Neutrophil (primary cell): ENCODE results near the gene ABCD1.

Experiments
- H3K27ac ChIP-seq: fragments of 200-600 bp; sonication (generic); 2 replicates; pipeline ENCODE4 v1.5.1; 2016; ENCODE audit warnings: mild to moderate bottlenecking, moderate library complexity
- H3K27me3 ChIP-seq: fragments of 200-600 bp; sonication (generic); 2 replicates; pipeline ENCODE4 v1.6.0; 2016; ENCODE audit warnings: mild to moderate bottlenecking
- H3K36me3 ChIP-seq: fragments of 200-600 bp; sonication (generic); 2 replicates; pipeline ENCODE4 v1.5.1; 2017
- H3K4me1 ChIP-seq, 2 experiments: fragments of 200-600 bp in 1 of 2; sonication (generic) in 1 of 2; 1 replicate in 1 of 2; 2 replicates in 1 of 2; pipeline versions ENCODE4 v1.5.1 to v1.6.1; 2013 to 2016; ENCODE audit warnings: low read depth in 1 of 2, low read length in 1 of 2, mild to moderate bottlenecking in 1 of 2, moderate library complexity in 1 of 2; ENCODE audit not compliant: control insufficient read depth in 1 of 2, insufficient read depth in 1 of 2
- H3K4me3 ChIP-seq, 2 experiments: fragments of 200-600 bp in 1 of 2; sonication (generic) in 1 of 2; 1 replicate in 1 of 2; 2 replicates in 1 of 2; pipeline ENCODE4 v1.5.1; 2013 to 2016; ENCODE audit warnings: low read depth in 1 of 2, low read length in 1 of 2, mild to moderate bottlenecking in 1 of 2, moderate library complexity in 1 of 2
- H3K9me3 ChIP-seq: fragments of 200-600 bp; sonication (generic); 2 replicates; pipeline ENCODE4 v1.5.1; 2016
- CTCF ChIP-seq: fragments of 200-600 bp; sonication (generic); IDR thresholded peaks from 2 replicates; pipeline ENCODE4 v1.5.1; 2016; ENCODE audit warnings: antibody characterized with exemption

ABCD1 gene

GRCh38 chrX:153769865-153770600, 45.4 kb downstream of the ABCD1 start:
- Histone ChIP-seq H3K4me1 (no peaks in the 10 kb centered on the region), H3K4me3 (no peak overlapping the region), H3K27me3 (peaks cover 20% of the 10 kb centered on the region), H3K36me3 (no peaks in the 10 kb centered on the region), H3K27ac (no peak overlapping the region), H3K9me3 (no peaks in the 10 kb centered on the region)
- TF ChIP-seq CTCF = no peak

GRCh38 chrX:153770601-153771414, 46.2 kb downstream of the ABCD1 start:
- Histone ChIP-seq H3K36me3 (no peaks in the 10 kb centered on the region), H3K9me3 (no peaks in the 10 kb centered on the region), H3K4me3 (no peak overlapping the region), H3K27ac (no peak overlapping the region), H3K4me1 (no peaks in the 10 kb centered on the region), H3K27me3 (peaks cover 12% of the 10 kb centered on the region)
- no peak for TF ChIP-seq CTCF

GRCh38 chrX:153771415-153772315, 47.0 kb downstream of the ABCD1 start:
- Histone ChIP-seq H3K27ac (no peak overlapping the region), H3K4me3 (no peak overlapping the region), H3K36me3 (no peaks in the 10 kb centered on the region), H3K9me3 (no peaks in the 10 kb centered on the region), H3K27me3 (peaks cover 4% of the 10 kb centered on the region), H3K4me1 (no peaks in the 10 kb centered on the region)
- no peak for TF ChIP-seq CTCF

- no peaks in the 10 kb centered on the region for H3K36me3 ChIP-seq
- H3K4me1 ChIP-seq = no peaks in the 10 kb centered on the region
- no peak overlapping the region for H3K4me3 ChIP-seq
- no peak for TF ChIP-seq CTCF
- H3K27ac ChIP-seq = no peak overlapping the region
- H3K27me3 ChIP-seq = no peaks in the 10 kb centered on the region
- H3K9me3 ChIP-seq = no peaks in the 10 kb centered on the region
Measured at GRCh38 chrX:153772316-153773217, 47.9 kb downstream of the ABCD1 start.
